HG02588 (cell line): ENCODE results near the gene ZNF710.

Experiments
- ATAC-seq: cut with Tn5 transposase; IDR thresholded peaks from one replicate; pipeline ENCODE4 v1.9.1; 2021; ENCODE audit warnings: mild to moderate bottlenecking, moderate library complexity; ENCODE audit not compliant: unreplicated experiment

ZNF710 gene

GRCh38 chr15:90075420-90076289, 74.5 kb downstream of the ZNF710 start:
- ATAC-seq: no peak

- no peak for ATAC-seq
These were observed 75.6 kb downstream of the ZNF710 start for GRCh38 chr15:90076716-90077115.

- no peak for ATAC-seq
These were observed 77.8 kb downstream of the ZNF710 start for GRCh38 chr15:90078965-90079364.

- ATAC-seq: no peak
These were observed 78.7 kb downstream of the ZNF710 start for GRCh38 chr15:90079619-90080457.

GRCh38 chr15:90080458-90080755, 79.3 kb downstream of the ZNF710 start:
- ATAC-seq: no peak

GRCh38 chr15:90080818-90081393, 79.8 kb downstream of the ZNF710 start:
- no peak for ATAC-seq

- ATAC-seq: no peak
These were observed 81.1 kb downstream of the ZNF710 start for GRCh38 chr15:90082140-90082715.

- ATAC-seq: no peak
These were observed 82.3 kb downstream of the ZNF710 start for GRCh38 chr15:90083419-90083818.

GRCh38 chr15:90083954-90084607, 83.0 kb downstream of the ZNF710 start:
- no peak for ATAC-seq

GRCh38 chr15:90084876-90085423, 83.8 kb downstream of the ZNF710 start:
- ATAC-seq: no peak

- ATAC-seq: no peak
These were observed 84.4 kb downstream of the ZNF710 start for GRCh38 chr15:90085565-90085964.

- ATAC-seq: no peak
These were observed 85.7 kb downstream of the ZNF710 start for GRCh38 chr15:90086868-90087268.

GRCh38 chr15:90087454-90088154, 86.5 kb downstream of the ZNF710 start:
- ATAC-seq: no peak

GRCh38 chr15:90090226-90090848, 89.2 kb downstream of the ZNF710 start:
- no peak for ATAC-seq

GRCh38 chr15:90091156-90091931, 90.2 kb downstream of the ZNF710 start:
- no peak for ATAC-seq

- no peak for ATAC-seq
These were observed 94.4 kb downstream of the ZNF710 start for GRCh38 chr15:90095521-90095959.

GRCh38 chr15:90097475-90097874, 96.4 kb downstream of the ZNF710 start:
- peak; percentile 49 for ATAC-seq

GRCh38 chr15:90099072-90099867, 98.1 kb downstream of the ZNF710 start:
- ATAC-seq: no peak
